Measurements from ENCODE around the gene KCTD3. TPM values are rescaled to one million over a fixed set of nuclear protein-coding genes. Genes with fewer than 3 reads are reported as not detected.

The KCTD3 gene
- total RNA-seq, 4 donors from 2014 or later, result 20.4 to 32.4 (median 31.3) TPM

GRCh38 chr1:215661033-215661432 is 93.9 kb downstream of the KCTD3 start:
- no peak for DNase-seq (ENCODE audit: low spot score in 2 of 2)
- 68 to 76% methylated on average over 1 of the region's 1 CpG for WGBS, 2 donors
- intact Hi-C loops (cut with DNase I; ENCODE audit: low total_unique reads), result no loop called here
- no peak for TF ChIP-seq CTCF (IDR thresholded peaks at IDR 0.05)
- no peak for TF ChIP-seq POLR2A (IDR thresholded peaks at IDR 0.05)
- H3K4me3 ChIP-seq (ENCODE audit: low read depth, poor library complexity, severe bottlenecking), result no peak overlapping the region

- 73 to 75% methylated on average over 4 of the region's 4 CpGs for WGBS, 2 donors
- H3K4me3 ChIP-seq (ENCODE audit: low read depth, poor library complexity, severe bottlenecking), result no peak overlapping the region
- TF ChIP-seq POLR2A (IDR thresholded peaks at IDR 0.05), result no peak
- TF ChIP-seq CTCF (IDR thresholded peaks at IDR 0.05), result no peak
- no peak for DNase-seq (ENCODE audit: low spot score in 2 of 2)
- intact Hi-C loops (cut with DNase I; ENCODE audit: low total_unique reads), result no loop called here
These were observed 98.1 kb downstream of the KCTD3 start for GRCh38 chr1:215665215-215665614.

- intact Hi-C loops (cut with DNase I; ENCODE audit: low total_unique reads), result no loop called here
- WGBS, 2 donors, result 81 to 87% methylated on average over 2 of the region's 2 CpGs
- no peak for DNase-seq (ENCODE audit: low spot score in 2 of 2)
- TF ChIP-seq POLR2A (IDR thresholded peaks at IDR 0.05) (no peak), CTCF (IDR thresholded peaks at IDR 0.05) (no peak)
- no peak overlapping the region for H3K4me3 ChIP-seq (ENCODE audit: low read depth, poor library complexity, severe bottlenecking)
These were observed 100.7 kb downstream of the KCTD3 start for GRCh38 chr1:215667761-215668160.

GRCh38 chr1:215669806-215670491 is 102.8 kb downstream of the KCTD3 start:
- WGBS, 2 donors, result 28 to 34% methylated on average over 4 of the region's 4 CpGs
- H3K4me3 ChIP-seq (ENCODE audit: low read depth, poor library complexity, severe bottlenecking), result no peak overlapping the region
- TF ChIP-seq POLR2A (IDR thresholded peaks at IDR 0.05), result no peak
- no peak for TF ChIP-seq CTCF (IDR thresholded peaks at IDR 0.05)
- intact Hi-C loops (cut with DNase I; ENCODE audit: low total_unique reads), result no loop called here
- no peak for DNase-seq (ENCODE audit: low spot score in 2 of 2)

Measured in lower leg skin (tissue), 4 donors.